Measurements from ENCODE around the gene CAPN12.

The CAPN12 gene

DNA sequence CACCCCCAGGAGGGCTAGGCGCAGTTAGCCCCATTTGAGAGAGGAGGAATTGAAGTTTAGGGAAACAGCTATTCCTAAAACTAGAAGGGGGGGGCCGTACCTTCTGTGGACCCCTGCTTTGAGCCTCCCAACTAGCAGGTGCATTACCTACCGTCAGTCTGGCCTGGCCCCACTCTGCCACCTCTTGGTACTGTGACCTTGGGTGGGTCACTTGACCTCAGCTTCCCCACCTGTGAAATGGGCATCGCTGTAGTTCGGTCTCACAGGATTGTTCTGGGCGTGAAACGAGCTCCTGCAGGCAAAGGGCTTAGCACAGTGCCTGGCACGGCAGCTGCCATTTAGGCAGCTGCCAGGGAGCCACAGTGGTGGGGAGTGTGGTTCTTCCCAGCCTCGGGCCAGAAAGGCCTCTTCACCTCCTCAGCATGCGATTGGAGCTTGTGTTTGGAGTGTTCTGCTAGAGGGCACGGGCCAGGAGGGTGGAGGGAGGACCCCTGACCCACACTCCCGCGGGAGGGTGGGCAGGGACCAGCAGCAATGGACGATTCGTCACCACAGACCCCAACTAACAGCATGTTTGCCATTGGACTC, 32.0 kb downstream of the CAPN12 start:
- no peak for DNase-seq (ENCODE audit: low read depth in 3 of 3, low spot score in 1 of 3)

DNA sequence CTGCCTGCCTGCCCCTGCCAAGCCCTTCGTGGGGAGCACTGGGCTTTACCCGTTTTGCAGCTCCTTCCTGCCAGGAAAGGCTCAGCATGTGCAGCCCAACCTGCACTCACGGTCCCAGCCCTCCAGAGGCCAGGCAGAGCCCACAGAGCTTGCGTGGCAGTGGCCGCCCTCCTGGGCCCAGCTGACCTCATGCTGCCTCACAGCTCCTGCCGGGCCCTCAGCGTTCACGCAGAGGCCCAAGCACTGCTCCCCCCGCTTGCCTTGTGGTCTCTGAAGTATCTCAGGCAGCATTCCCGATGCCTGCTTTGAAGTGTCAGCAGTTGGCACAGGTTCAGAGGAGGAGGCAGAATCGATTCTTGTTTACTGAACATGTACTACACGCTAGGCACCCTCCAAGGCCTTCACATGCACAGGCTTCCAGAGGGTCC, 32.5 kb downstream of the CAPN12 start:
- DNase-seq (ENCODE audit: low read depth in 3 of 3, low spot score in 1 of 3): no peak

DNA sequence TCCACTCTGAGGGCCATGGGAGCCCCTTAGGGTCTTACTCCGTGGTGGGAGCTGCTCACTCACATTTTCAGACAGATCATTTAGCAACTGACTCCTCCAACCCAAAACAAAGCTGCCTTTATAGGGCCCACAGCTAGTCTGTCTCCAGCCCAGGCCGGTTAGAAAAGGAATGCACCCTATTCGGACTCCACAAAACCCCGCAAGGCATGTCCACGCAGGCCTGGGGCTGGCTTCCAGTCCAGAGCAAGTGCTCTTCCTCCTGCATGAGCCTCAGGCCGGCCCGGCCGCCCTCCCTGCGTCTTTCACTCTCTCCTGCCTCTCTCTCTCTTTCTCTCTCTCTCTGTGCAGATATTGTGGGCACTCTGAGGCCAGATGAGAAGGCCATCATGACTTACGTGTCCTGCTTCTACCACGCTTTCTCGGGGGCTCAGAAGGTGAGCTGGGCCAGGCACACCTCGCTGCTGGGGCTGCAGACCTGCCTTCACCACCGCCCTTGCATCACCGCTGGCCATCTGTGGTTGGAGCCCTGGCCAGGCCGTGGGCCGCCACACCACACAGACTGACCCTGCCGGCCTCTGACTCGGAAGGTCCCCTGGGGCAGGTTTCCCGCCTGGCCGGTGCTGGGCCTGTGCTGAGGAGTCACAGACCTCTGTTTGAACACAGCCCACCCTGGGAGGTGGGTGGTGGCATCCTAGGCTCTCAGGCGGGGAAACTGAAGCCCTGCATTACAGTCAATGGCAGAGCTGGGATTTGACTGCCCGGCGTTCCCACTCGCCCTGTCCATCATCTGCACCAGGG, 33.1 kb downstream of the CAPN12 start:
- DNase-seq (ENCODE audit: low read depth in 3 of 3, low spot score in 1 of 3): no peak

DNA sequence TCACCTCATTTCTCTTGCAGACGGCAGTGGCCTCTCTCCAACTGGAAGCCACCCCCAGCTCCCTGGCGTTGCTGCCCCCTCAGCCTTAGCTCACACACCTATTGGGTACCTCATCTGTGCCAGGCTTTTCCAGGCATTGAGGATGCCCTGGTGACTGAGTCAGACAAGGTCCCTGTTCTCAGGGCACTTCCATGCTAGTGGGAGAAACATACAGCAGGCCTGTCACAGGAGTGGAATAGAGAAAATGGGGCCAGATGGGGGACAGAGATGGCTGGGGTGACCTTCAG, 33.9 kb downstream of the CAPN12 start:
- no peak for DNase-seq (ENCODE audit: low read depth in 3 of 3, low spot score in 1 of 3)

DNA sequence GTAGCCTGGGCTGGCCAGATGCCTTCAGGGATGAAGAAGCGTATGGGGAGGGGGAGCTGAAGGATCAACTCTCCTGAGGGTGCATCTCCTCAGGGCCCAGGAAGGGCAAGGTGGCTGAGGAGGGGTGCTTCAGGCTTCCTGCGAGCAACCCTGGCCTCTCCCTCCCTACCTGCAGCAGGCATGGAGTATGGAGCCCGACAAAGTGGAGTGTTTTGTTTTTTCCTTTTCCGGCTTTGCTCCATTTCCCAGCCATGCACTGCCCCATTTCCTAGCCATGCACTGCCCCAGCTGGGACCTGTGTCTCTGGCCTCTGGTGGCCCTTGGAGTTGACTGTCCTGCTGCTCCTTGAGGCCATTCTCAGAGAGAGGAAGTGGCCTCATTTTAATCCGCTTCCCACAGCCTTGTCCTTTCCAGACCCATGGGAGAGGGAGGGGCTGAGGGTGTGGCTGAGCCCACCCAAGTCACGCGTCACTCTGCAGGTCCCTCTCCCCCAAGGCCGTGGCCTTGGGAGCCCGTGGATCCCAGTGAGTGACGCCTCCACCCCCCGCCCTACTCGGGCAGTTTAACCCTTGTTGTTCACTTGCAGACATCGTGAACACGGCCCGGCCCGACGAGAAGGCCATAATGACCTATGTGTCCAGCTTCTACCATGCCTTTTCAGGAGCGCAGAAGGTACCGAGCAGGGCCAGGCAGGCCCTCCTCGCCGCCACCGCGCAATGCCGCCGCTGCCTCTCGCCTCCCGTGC, 34.4 kb downstream of the CAPN12 start:
- no peak for DNase-seq (ENCODE audit: low read depth in 3 of 3, low spot score in 1 of 3)

DNA sequence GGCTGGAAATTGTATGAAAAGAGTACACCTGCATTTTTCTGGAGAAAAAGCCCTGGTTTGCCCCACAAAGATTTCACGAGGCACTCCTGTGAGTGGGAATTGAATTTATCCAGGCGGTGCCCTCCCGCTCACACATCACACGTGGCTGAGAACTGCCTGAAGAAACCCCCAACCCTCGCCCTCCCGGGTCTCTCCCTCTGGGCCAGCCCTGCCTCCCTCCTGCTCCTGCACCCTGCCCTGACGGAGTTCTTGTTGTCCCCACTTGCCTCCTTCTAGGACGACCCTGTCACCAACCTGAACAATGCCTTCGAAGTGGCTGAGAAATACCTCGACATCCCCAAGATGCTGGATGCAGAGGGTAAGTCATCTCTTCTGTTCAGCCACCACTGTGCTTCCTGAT, 35.2 kb downstream of the CAPN12 start:
- DNase-seq (ENCODE audit: low read depth in 3 of 3, low spot score in 1 of 3): no peak

DNA sequence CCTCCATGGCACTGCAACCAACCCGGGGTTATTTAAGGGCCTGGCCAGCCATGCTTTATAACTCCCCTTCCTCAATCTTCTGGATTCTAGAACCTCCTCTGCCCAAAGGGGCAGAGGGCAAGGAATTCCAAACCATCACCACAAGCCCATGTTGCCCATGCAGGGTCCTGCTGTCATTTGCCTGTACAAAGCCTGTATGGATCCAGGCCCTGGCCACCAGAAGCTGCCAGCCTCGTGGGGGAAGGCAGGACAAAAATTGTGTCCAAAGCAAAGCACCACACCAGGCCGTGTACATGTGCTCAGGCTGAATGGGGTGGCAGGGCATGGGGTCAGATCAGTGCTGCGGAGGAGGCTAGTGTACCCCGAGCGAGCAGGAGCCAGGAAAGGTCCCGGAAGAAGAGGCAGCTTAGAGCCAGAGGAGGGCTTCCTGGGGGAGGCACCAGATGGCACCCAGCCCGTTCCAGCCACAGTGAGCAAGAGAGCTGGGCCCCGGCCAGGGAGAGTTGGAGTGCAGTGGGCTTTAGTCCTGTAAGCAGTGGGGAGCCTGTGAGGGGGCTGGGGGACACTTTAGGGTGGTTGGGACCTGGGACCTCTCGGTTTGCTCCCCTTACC, 35.8 kb downstream of the CAPN12 start:
- no peak for DNase-seq (ENCODE audit: low read depth in 3 of 3, low spot score in 1 of 3)

DNA sequence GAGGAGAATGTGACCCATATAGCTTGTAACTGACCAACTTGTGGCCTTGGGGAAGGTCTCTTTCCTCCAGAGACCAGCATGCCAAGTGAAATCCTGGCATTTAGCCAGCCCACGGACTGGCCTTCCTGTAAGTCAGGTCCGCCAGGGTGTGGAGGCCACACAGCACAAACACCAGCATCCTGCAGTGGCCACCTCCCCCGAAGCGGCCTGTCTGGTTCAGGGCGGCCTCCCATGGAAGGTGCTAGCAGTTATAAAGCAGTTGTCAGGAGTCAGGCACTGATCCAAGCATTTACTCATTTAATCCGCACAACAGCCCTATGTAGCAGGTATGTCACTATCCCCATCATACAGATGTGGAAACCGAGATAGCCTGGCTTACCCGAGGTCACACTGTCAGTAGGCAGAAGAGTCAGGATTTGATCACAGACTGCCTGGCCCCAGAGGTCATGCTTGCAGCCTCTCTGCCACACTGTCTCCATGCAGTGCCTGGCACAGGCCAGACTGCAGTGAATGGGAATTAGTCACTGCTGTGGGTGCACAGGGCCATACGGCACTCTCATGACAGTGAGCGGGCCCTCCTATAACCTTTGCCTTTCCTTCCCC, 36.7 kb downstream of the CAPN12 start:
- DNase-seq (ENCODE audit: low read depth in 3 of 3, low spot score in 1 of 3): no peak

DNA sequence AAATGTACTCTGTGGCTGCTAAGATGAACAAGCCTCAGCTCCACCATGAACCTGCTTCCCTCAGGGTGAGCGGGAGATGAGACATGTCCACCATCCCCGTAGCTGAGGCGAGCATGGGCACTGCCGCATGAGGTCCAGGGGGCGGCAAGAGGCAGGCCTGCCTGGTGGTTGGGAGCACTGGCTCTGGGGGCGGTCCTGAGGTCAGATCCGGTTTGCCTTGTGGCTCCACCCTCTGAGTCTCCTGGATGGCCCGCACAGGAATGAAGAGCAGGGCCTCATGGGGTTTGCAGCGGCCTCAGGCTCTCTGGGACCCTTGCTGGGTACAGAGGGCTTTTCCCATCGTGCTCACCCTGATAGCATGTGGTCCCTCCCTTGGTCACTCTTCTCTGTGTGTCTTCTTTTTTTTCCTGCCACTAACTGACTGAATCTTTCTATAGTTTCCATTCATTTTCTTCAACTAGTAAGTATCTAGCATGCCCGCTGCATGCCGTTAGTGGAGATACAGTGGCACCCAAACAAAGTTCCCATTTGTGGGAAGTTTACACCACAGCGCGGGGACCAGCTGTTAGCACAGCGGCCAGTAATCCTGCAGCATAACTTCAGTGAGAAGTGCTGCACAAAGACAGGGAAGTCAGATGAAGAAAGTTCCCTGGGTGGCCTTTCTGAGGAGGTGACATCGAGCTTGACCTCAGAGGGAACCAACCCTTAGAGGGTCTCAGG, 37.3 kb downstream of the CAPN12 start:
- no peak for DNase-seq (ENCODE audit: low read depth in 3 of 3, low spot score in 1 of 3)

DNA sequence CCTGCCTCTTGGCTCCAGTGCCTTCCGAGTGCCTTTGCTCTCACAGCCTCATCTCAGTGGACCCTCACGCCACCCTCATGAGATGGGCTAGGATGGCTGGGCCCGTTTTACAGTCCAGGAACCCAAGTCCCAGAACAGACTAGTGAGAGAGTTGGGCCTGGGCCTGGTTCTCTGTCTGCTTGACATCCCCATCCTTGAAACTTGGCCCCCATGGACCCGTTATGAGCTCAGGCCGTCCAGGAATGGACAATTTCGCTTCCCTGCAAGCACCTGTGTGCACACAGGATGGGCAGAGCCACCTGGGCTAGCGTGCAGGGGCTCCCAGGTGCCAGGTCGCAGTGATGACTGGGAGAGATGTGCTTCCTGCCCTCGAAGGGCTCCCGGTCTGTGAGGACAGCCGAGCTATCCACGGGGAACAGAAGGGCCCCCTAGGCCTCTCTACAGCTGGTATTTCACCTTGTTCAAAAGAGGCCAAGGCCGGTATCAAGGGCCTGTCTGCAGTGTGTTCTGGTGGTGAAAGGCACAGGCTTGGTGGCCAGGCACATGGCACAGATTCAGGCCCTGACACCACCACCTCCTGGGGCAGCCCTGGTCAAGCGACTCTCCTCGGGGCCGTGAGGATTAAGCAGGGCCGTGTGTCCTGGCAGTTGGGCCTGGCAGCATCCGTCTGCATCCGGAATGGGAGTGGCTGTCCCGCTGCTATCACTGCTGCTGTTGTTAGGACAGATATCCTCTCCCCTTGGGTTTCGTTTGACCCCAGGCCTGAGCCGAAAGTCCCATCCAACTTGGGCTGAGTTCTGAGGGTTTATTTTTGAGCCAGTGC, 38.9 kb downstream of the CAPN12 start:
- DNase-seq (ENCODE audit: low read depth in 3 of 3, low spot score in 1 of 3): no peak

DNA sequence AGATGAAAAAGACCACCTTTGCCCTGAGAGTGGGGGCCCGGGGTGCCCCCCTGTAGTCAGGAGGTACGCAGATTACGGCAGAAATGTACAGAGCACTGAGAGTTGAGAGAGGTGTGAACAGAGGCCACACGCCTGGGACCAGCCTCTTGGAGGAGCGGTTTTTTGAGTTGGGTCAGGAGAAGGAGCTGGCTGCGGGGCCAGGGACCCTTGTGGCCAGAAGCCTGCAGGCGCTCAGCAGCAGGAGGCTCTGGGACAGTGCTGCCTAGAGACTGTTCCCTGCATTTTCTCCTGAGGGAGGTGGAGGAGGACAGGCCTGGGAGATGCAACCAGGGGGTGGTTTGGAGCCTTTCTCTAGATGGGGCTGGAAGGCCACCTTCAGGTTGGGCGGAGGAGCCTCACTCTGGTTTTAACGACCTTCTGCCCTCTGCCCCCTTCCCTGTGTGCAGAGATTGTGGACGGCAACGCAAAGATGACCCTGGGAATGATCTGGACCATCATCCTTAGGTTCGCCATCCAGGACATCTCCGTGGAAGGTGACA, 39.7 kb downstream of the CAPN12 start:
- no peak for DNase-seq (ENCODE audit: low read depth in 3 of 3, low spot score in 1 of 3)

DNA sequence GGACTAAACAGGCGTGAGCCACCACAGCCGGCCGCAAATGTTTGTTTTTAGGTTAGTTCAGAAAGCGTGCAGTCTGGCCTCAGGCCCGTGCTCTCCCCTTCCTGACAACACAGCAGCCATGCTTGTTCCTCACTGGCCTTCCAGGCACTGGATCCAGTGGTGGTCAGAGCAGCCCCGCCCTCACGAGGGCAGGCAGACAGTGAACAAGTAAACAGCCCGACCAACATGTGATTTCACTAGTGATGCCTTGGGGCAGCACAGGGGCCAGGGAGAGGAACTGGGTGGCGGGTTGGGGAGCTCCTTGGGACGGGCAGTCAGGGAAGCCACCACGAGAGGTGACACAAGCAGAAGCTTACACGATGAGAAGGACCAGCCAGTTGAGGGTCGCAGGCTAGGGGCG, 40.8 kb downstream of the CAPN12 start:
- no peak for DNase-seq (ENCODE audit: low read depth in 3 of 3, low spot score in 1 of 3)

DNA sequence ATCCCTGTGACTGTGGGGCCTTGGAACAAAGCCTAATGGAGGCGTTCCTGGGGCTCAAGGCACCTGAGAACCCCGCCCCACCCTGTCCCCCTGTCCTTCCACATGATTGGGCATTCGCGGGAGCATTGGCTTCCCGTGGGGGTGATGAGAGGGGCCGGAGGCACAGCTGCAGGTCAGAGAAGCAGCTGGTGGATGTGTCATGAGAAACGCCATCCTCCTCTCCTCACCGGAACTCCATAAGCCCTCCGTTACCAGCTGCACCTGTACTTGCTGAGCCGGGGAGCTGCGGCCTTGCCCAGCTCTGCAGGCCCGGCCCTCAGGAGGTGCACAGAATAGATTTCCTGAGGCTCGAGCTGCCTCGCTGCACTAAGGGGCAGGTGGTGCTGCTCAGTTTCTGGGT, 42.0 kb downstream of the CAPN12 start:
- DNase-seq (ENCODE audit: low read depth in 3 of 3, low spot score in 1 of 3): no peak

DNA sequence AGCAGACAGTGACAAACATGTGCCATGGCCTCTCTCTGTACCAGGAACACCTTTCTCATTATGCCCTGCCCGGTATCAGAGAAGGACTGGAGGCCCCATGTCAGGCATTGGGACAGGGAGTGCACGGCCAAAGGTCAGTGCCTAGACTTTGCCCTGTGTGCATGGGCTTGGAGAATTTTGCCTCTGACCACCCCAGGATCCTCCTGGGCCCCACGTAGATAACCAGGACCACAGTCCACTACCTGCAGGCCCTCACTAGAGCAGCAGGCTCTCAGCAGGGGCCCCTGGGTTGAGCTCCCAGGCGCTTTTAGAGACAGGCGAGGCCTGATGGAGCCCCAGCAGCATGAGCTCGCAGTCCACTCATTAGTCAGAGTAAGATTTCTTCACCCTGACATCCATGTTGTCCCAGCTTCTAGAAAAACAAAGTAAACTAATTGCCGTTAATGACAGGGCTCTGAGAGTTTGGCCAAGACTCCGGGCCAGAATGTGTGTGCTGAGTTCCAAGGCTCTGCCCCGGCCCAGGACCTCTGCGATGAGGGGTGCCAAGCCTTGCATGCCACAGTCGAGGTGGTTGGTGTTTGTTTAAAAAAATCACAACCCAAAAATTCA, 42.7 kb downstream of the CAPN12 start:
- DNase-seq (ENCODE audit: low read depth in 3 of 3, low spot score in 1 of 3): no peak

DNA sequence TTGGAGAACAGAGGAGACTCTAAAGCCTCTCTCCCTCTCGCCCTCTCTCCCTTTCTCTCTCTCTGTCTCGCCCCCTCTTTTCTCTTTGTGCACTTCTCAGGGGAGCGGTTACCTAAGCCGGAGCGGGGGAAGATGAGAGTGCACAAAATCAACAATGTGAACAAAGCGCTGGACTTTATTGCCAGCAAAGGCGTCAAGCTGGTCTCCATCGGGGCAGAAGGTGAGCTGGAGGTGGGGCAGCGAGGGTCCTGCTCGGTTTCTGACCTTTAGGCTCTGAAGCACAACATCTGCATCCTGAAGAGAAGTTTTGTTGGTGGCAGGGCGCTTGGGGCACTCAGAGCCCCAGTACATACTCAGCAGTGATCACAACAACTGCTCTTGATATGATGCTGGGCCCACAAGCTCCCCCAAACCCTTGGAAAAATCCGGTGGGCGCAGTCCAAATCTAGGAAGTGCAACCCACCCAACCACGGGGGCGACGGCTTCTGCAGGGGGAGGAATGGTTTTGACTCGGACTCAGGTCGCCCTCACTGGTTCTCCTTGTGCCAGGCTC, 43.3 kb downstream of the CAPN12 start:
- DNase-seq (ENCODE audit: low read depth in 3 of 3, low spot score in 1 of 3): no peak

DNA sequence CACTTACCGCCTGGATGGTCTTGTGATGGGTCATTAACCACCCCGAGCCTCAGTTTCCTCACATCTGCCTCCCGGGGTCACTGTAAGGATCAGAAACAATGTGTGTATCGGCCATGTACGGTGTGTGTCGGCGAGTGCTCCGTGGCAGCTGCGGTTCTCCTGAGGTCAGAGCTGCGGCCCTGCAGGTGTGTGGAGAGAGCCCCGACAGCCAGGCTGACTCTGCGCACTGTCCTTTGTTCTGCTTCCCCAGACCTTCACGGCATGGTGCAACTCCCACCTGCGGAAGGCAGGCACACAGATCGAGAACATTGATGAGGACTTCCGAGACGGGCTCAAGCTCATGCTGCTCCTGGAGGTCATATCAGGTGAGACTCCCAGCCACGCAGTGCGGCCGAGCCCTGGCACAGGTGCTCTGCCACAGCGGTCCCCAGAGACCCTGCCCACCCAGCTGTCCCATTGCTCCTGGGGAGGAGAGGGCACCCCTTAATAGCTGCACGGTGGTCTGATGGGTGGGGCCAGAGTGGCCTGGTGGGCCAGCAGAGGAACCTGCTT, 43.8 kb downstream of the CAPN12 start:
- no peak for DNase-seq (ENCODE audit: low read depth in 3 of 3, low spot score in 1 of 3)

DNA sequence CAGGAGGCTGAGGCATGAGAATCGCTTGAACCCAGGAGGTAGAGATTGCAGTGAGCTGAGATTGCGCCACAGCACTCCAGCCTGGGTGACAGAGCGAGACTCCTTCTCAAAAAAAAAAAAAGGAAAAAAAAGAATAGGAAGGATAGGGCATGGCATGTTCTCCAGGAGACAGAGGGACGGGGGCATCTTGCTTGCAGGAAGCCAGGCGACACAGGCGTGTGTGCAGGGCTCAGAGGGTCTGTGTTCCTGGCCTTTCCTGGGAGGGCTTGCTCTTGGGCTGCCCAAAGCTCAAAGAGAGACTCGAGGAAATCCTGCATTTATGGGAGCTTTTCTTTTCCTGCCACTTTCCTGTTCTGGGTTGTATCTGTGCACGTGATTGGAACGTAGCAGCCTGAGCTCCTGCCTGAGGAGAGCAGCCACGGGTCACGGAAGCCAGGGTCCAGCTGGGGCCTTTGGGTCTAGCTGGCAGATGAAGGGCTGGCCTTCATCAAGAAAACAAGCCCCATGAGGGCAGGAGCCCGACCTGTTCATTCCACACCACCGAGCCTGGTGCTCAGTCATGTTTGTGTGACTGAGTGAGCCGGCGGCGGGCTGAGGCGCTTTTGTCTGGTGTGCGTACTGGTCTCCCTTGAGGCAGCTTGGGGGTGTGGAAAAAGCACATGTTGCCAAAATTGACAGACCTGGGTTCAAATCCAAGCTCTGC, 44.5 kb downstream of the CAPN12 start:
- DNase-seq (ENCODE audit: low read depth in 3 of 3, low spot score in 1 of 3): no peak

DNA sequence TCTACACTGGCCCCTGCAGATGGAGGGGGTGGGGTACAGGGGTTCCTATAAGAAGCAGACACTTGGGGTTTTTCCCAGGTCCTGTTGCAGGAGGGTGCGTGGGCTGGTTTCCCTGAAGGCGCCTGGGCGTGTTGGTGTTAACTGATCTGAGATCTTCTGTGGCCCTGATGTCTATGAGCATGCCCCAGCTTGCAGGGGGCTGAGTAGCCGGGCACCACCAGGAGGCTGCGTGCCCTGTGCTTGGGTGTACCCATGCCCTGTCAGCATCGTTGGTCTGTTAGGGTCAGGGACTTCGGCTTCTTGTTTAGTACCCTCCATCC, 45.3 kb downstream of the CAPN12 start:
- no peak for DNase-seq (ENCODE audit: low read depth in 3 of 3, low spot score in 1 of 3)
